Panc1 (cell line): ENCODE data around the gene F5. TPM values are rescaled to one million over a fixed set of nuclear protein-coding genes. Genes with fewer than 3 reads are reported as not detected.

Experiments used
- ATAC-seq: fragments of 200-7000 bp; cut with Tn5 transposase; 2 replicates; pipeline ENCODE4 v1.9.1; 2020; ENCODE audit warnings: mild to moderate bottlenecking, moderate library complexity
- BruUV-seq: library from RNA; stranded (reverse); fragments of 400-500 nt; replicated peaks from 2 replicates; lab custom pipeline; 2021; lab: Mats Ljungman, UMichigan
- CTCF ChIA-PET: fragments of 300-600 bp; sonication (Branson Sonifier 250); formaldehyde crosslinking; loops from one replicate; lab custom pipeline; 2022; ENCODE audit warnings: antibody characterized with exemption; lab: Charles Lee
- POLR2A ChIA-PET: fragments of 300-600 bp; sonication (Branson Sonifier 250); formaldehyde crosslinking; loops from one replicate; lab custom pipeline; 2022; ENCODE audit warnings: antibody characterized with exemption; lab: Charles Lee
- DNase-seq: peaks from one replicate; pipeline ENCODE4 v3.0.0-alpha.2; 2010; ENCODE audit warnings: low read depth, low spot score
- H3K27ac ChIP-seq: 2 replicates; pipeline ENCODE4 v1.5.1; 2011; ENCODE audit warnings: mild to moderate bottlenecking, low read length, inconsistent platforms
- H3K27me3 ChIP-seq: fragments of 200-500 bp; sonication (Bioruptor generic); 2 replicates; pipeline ENCODE4 v1.6.0; 2014; ENCODE audit warnings: low read length, inconsistent platforms; ENCODE audit not compliant: control insufficient read depth, insufficient read depth
- H3K36me3 ChIP-seq: fragments of 200-500 bp; sonication (Bioruptor generic); 2 replicates; pipeline ENCODE4 v1.5.1; 2014; ENCODE audit warnings: inconsistent platforms, mild to moderate bottlenecking, low read length, moderate library complexity; ENCODE audit not compliant: control insufficient read depth, insufficient read depth
- H3K4me1 ChIP-seq: 2 replicates; pipeline ENCODE4 v1.5.1; 2011; ENCODE audit warnings: inconsistent platforms, mild to moderate bottlenecking, low read length, moderate library complexity; ENCODE audit not compliant: control insufficient read depth, insufficient read depth
- H3K4me3 ChIP-seq, 2 experiments: 2 replicates each; pipeline ENCODE4 v1.5.1; 2011 to 2012; ENCODE audit warnings: low read depth in 2 of 2, low read length in 2 of 2, mild to moderate bottlenecking in 2 of 2, inconsistent platforms in 1 of 2, moderate library complexity in 1 of 2
- H3K9me3 ChIP-seq: fragments of 200-500 bp; sonication (Bioruptor generic); 2 replicates; pipeline ENCODE4 v1.5.1; 2014; ENCODE audit warnings: low read depth, mild to moderate bottlenecking, inconsistent platforms, low read length, moderate library complexity; ENCODE audit not compliant: control insufficient read depth, insufficient read depth
- POLR2AphosphoS5 ChIP-seq: IDR thresholded peaks from 2 replicates; pipeline ENCODE4 v1.6.1; 2012; ENCODE audit warnings: mild to moderate bottlenecking, low read depth, low read length, moderate library complexity
- SIN3A ChIP-seq: IDR thresholded peaks from 2 replicates; pipeline ENCODE4 v1.6.1; 2012; ENCODE audit warnings: low read depth, mild to moderate bottlenecking, low read length, moderate library complexity, borderline replicate concordance; ENCODE audit not compliant: insufficient read depth
- TCF7L2 ChIP-seq: IDR thresholded peaks from 2 replicates; pipeline ENCODE4 v1.6.1; 2011; ENCODE audit warnings: mild to moderate bottlenecking, low read depth, low read length, inconsistent platforms
- in situ Hi-C: cut with HindIII; loops from 2 replicates; pipeline ENCODE4 v1.10.0; 2016; ENCODE audit warnings: low sequenced_read_pairs, low pct_unique_long_range_greater_than_20kb
- intact Hi-C: fragments of 100-400 bp; cut with micrococcal nuclease; formaldehyde crosslinking; loops from one replicate; pipeline ENCODE4 v1.10.0; 2022; ENCODE audit not compliant: unreplicated experiment
- total RNA-seq: library from RNA; stranded (reverse); gene quantifications from one replicate; pipeline ENCODE4 v1.2.1, GENCODE V29; 2021; ENCODE audit not compliant: unreplicated experiment
- TF ChIP-seq, protein P1 (sequence below), 2 experiments: IDR thresholded peaks; 2 replicates each; pipeline ENCODE4 v1.6.1; 2011 to 2012; ENCODE audit warnings: low read depth in 2 of 2, control low read depth in 1 of 2, low read length in 1 of 2, mild to moderate bottlenecking in 1 of 2, moderate library complexity in 1 of 2; ENCODE audit not compliant: insufficient read depth in 1 of 2
- TF ChIP-seq, protein P2 (sequence below): fragments of 450-650 bp; IDR thresholded peaks from 2 replicates; pipeline ENCODE4 v1.5.1; 2017; ENCODE audit warnings: mild to moderate bottlenecking

The F5 gene
- total RNA-seq, 1 experiment from 2014 or later = 0.08 TPM

DNA sequence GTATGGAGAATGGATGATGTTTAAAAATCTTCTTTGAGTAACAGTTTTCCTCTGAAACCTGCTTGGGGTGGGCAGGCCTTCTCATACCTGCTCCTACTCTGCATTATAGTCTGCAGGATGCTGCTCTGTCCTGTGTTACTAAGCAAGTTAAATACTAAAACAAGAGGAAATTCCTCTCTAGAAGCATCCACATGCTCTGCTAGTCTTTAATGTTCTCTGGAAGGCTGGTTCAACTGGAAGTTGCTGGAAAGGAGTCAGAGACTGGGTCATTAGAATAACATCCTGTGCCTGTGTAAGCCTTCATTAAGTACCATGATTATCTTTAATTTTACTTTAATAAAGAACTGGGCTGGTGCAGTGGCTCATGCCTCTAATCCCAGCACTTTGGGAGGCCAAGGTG, 37.8 kb upstream of the F5 start:
- CTCF ChIA-PET = no interaction called here
- DNase-seq = no peak
- in situ Hi-C loops = no loop called here

DNA sequence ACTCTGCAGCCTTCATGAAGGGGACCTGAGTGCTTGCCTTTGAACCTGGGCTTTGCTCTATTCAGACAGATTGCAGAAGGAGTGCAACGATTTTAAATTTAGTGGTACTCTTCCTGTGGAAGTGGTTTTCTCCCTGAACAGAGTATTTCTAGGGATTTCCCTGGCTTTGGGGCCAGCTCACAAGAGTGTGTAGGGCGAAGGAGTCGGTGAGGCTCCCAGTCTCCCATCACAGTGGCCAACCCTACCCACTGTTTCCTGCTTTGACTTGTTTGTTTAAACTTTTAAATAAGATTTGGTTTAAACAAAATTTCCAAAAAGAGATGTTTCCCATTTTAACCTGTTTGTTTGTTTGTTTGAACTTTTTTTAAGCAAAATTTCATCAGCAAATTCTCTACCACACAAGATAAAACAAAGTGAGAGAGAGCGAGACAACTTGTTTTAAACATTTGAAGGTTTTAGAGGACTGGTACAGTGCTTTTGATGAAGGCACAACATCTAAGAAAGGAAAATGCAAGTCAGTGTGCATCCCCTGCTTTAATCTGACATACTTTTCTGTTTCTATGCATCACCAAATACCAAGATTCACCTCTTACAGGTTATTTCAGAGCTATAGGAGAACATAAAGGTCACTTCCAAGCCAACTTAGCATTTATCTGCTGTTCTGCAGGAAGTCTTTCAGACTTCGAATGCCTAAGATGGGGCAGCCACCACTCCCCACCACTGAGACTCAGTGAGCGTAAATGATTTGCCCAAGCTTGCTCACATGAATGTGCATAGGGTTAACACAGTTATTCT, 37.0 kb upstream of the F5 start:
- ChIA-PET CTCF (no interaction called here), POLR2A (no interaction called here)
- in situ Hi-C loops = no loop called here

More for the DNA sequence above, 37.8 kb upstream of the F5 start:
- H3K9me3 ChIP-seq = no peaks in the 10 kb centered on the region
- intact Hi-C loops = no loop called here
- H3K27me3 ChIP-seq = no peaks in the 10 kb centered on the region
- no peaks in the 10 kb centered on the region for H3K4me1 ChIP-seq
- POLR2A ChIA-PET = no interaction called here
- H3K27ac ChIP-seq = no peak overlapping the region
- no peak for ATAC-seq
- H3K36me3 ChIP-seq = no peaks in the 10 kb centered on the region
- no TSS peak for BruUV-seq
- no peak overlapping the region for H3K4me3 ChIP-seq
- TF ChIP-seq SIN3A = no peak
- TF ChIP-seq, protein P1, sequence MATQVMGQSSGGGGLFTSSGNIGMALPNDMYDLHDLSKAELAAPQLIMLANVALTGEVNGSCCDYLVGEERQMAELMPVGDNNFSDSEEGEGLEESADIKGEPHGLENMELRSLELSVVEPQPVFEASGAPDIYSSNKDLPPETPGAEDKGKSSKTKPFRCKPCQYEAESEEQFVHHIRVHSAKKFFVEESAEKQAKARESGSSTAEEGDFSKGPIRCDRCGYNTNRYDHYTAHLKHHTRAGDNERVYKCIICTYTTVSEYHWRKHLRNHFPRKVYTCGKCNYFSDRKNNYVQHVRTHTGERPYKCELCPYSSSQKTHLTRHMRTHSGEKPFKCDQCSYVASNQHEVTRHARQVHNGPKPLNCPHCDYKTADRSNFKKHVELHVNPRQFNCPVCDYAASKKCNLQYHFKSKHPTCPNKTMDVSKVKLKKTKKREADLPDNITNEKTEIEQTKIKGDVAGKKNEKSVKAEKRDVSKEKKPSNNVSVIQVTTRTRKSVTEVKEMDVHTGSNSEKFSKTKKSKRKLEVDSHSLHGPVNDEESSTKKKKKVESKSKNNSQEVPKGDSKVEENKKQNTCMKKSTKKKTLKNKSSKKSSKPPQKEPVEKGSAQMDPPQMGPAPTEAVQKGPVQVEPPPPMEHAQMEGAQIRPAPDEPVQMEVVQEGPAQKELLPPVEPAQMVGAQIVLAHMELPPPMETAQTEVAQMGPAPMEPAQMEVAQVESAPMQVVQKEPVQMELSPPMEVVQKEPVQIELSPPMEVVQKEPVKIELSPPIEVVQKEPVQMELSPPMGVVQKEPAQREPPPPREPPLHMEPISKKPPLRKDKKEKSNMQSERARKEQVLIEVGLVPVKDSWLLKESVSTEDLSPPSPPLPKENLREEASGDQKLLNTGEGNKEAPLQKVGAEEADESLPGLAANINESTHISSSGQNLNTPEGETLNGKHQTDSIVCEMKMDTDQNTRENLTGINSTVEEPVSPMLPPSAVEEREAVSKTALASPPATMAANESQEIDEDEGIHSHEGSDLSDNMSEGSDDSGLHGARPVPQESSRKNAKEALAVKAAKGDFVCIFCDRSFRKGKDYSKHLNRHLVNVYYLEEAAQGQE (IDR thresholded peaks at IDR 0.05; ENCODE audit: insufficient read depth in 1 of 2, low read depth in 2 of 2, low read length in 1 of 2) = no peak
- no peak for TF ChIP-seq POLR2AphosphoS5
- TF ChIP-seq TCF7L2 = no peak
- TF ChIP-seq, protein P2, sequence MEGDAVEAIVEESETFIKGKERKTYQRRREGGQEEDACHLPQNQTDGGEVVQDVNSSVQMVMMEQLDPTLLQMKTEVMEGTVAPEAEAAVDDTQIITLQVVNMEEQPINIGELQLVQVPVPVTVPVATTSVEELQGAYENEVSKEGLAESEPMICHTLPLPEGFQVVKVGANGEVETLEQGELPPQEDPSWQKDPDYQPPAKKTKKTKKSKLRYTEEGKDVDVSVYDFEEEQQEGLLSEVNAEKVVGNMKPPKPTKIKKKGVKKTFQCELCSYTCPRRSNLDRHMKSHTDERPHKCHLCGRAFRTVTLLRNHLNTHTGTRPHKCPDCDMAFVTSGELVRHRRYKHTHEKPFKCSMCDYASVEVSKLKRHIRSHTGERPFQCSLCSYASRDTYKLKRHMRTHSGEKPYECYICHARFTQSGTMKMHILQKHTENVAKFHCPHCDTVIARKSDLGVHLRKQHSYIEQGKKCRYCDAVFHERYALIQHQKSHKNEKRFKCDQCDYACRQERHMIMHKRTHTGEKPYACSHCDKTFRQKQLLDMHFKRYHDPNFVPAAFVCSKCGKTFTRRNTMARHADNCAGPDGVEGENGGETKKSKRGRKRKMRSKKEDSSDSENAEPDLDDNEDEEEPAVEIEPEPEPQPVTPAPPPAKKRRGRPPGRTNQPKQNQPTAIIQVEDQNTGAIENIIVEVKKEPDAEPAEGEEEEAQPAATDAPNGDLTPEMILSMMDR = no peak

DNA sequence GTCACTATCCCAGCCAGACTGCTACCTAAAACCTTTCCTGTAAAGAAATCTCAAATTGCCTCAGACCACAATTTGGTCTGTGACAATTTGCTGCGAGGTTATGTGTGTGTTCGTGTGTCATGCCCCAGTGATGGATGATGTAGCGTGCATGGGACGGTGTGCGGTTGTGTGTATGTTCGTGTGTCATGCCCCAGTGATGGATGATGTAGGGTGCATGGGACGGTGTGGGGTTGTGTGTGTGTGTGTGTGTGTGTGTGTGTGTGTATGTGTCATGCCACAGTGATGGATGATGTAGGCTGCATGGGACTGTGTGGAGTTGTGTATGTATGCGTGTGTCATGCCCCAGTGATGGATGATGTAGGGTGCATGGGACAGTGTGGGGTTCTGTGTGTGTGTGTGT, 34.3 kb upstream of the F5 start:
- Histone ChIP-seq H3K36me3 (no peaks in the 10 kb centered on the region), H3K4me1 (no peaks in the 10 kb centered on the region), H3K4me3 (no peak overlapping the region), H3K27me3 (0 out of 2 replicates have a peak, but pooled peaks cover 2% of the 10 kb centered on the region), H3K9me3 (no peaks in the 10 kb centered on the region), H3K27ac (no peak overlapping the region)
- intact Hi-C loops = no loop called here
- TF ChIP-seq POLR2AphosphoS5 (no peak), SIN3A (no peak)
- no TSS peak for BruUV-seq
- ATAC-seq = no peak
- no peak for DNase-seq
- ChIA-PET CTCF (interaction anchor here (0.6 kb wide), 1 partner anchor 10 kb away, joined by 7 read pairs; no protein-coding TSS in a partner anchor), POLR2A (no interaction called here)
- in situ Hi-C loops = no loop called here

More for the DNA sequence above, 37.0 kb upstream of the F5 start:
- Histone ChIP-seq H3K27me3 (no peaks in the 10 kb centered on the region), H3K4me3 (no peak overlapping the region), H3K9me3 (no peaks in the 10 kb centered on the region), H3K4me1 (no peaks in the 10 kb centered on the region), H3K36me3 (no peaks in the 10 kb centered on the region), H3K27ac (no peak overlapping the region)
- intact Hi-C loops = loop anchor here (1.0 kb wide), 1 partner anchor 28 kb away; no protein-coding TSS in a partner anchor
- BruUV-seq = no TSS peak
- no peak for TF ChIP-seq POLR2AphosphoS5
- DNase-seq = no peak
- ATAC-seq = no peak
